Mesenchymal stem cell (in vitro differentiated cells and primary cell): ENCODE data around the gene AIM2.
A peak's percentile ranks its signal among the peaks of the same experiment; 100 is the strongest.

Source experiments
- DNase-seq: peaks from one replicate; pipeline ENCODE4 v3.0.0-alpha.2; 2013
- H2AFZ ChIP-seq: one replicate; pipeline ENCODE4 v1.6.1; 2013; ENCODE audit warnings: low read depth, mild to moderate bottlenecking, control low read depth, inconsistent platforms, low read length, moderate library complexity
- H2AK5ac ChIP-seq: 2 replicates; pipeline ENCODE4 v1.6.1; 2013; ENCODE audit warnings: low read length, moderate library complexity, mild to moderate bottlenecking, inconsistent platforms; ENCODE audit not compliant: severe bottlenecking
- H2BK120ac ChIP-seq: one replicate; pipeline ENCODE4 v1.6.1; 2013; ENCODE audit warnings: low read depth, mild to moderate bottlenecking, inconsistent platforms, low read length, moderate library complexity
- H2BK12ac ChIP-seq, 2 experiments: one replicate each; pipeline ENCODE4 v1.6.1; 2013; ENCODE audit warnings: inconsistent platforms in 2 of 2, low read length in 2 of 2, mild to moderate bottlenecking in 2 of 2, moderate library complexity in 2 of 2, control low read depth in 1 of 2
- H2BK15ac ChIP-seq: one replicate; pipeline ENCODE4 v1.6.1; 2013; ENCODE audit warnings: mild to moderate bottlenecking, low read depth, inconsistent platforms; ENCODE audit not compliant: poor library complexity, severe bottlenecking
- H2BK5ac ChIP-seq: 2 replicates; pipeline ENCODE4 v1.6.1; 2013; ENCODE audit warnings: low read depth, mild to moderate bottlenecking, low read length, control low read depth, inconsistent platforms; ENCODE audit not compliant: poor library complexity, severe bottlenecking
- H3K14ac ChIP-seq, 2 experiments: one replicate each; pipeline ENCODE4 v1.6.1; 2013; ENCODE audit warnings: inconsistent platforms in 2 of 2, low read length in 2 of 2, control low read depth in 1 of 2, mild to moderate bottlenecking in 1 of 2, moderate library complexity in 1 of 2
- H3K18ac ChIP-seq, 2 experiments: one replicate each; pipeline ENCODE4 v1.6.1; 2013; ENCODE audit warnings: inconsistent platforms in 2 of 2, low read length in 2 of 2, control low read depth in 1 of 2, low read depth in 1 of 2, mild to moderate bottlenecking in 1 of 2
- H3K23ac ChIP-seq, 2 experiments: one replicate each; pipeline ENCODE4 v1.6.1; 2013; ENCODE audit warnings: inconsistent platforms in 2 of 2, low read length in 2 of 2, mild to moderate bottlenecking in 2 of 2, moderate library complexity in 2 of 2, control low read depth in 1 of 2
- H3K27ac ChIP-seq: 2 replicates; pipeline ENCODE4 v1.5.1; 2013; ENCODE audit warnings: mild to moderate bottlenecking, moderate library complexity, low read length, control low read depth, inconsistent platforms; ENCODE audit not compliant: poor library complexity, severe bottlenecking
- H3K27me3 ChIP-seq, 2 experiments: 2 replicates each; pipeline versions ENCODE4 v1.6.1 to v1.7.0; 2013; ENCODE audit warnings: low read length in 2 of 2, mild to moderate bottlenecking in 2 of 2, moderate library complexity in 2 of 2, control low read depth in 1 of 2, inconsistent platforms in 1 of 2; ENCODE audit not compliant: control insufficient read depth in 1 of 2, insufficient read depth in 1 of 2
- H3K36me3 ChIP-seq, 2 experiments: 2 replicates each; pipeline versions ENCODE4 v1.6.1 to v1.7.0; 2013; ENCODE audit warnings: low read length in 2 of 2, control low read depth in 1 of 2, inconsistent platforms in 1 of 2, low read depth in 1 of 2, mild to moderate bottlenecking in 1 of 2; ENCODE audit not compliant: insufficient read depth in 2 of 2, control insufficient read depth in 1 of 2
- H3K4ac ChIP-seq, 2 experiments: one replicate each; pipeline ENCODE4 v1.6.1; 2013; ENCODE audit warnings: inconsistent platforms in 2 of 2, low read length in 2 of 2, mild to moderate bottlenecking in 2 of 2, moderate library complexity in 2 of 2, control low read depth in 1 of 2, low read depth in 1 of 2
- H3K4me1 ChIP-seq: 2 replicates; pipeline ENCODE4 v1.6.1; 2013; ENCODE audit warnings: low read depth, low read length, control low read depth; ENCODE audit not compliant: control insufficient read depth, insufficient read depth
- H3K4me2 ChIP-seq: 2 replicates; pipeline ENCODE4 v1.6.1; 2013; ENCODE audit warnings: low read length, mild to moderate bottlenecking, inconsistent platforms; ENCODE audit not compliant: poor library complexity, severe bottlenecking
- H3K4me3 ChIP-seq, 2 experiments: 2 replicates each; pipeline versions ENCODE4 v1.5.1 to v1.7.0; 2013; ENCODE audit warnings: low read length in 2 of 2, mild to moderate bottlenecking in 2 of 2, control low read depth in 1 of 2, low read depth in 1 of 2; ENCODE audit not compliant: insufficient read depth in 1 of 2
- H3K79me1 ChIP-seq: replicated peaks from 2 replicates; pipeline ENCODE4 v1.6.1; 2013; ENCODE audit warnings: mild to moderate bottlenecking, control low read depth, low read length, inconsistent platforms; ENCODE audit not compliant: poor library complexity, severe bottlenecking
- H3K9ac ChIP-seq: 2 replicates; pipeline ENCODE4 v1.7.0; 2013; ENCODE audit warnings: mild to moderate bottlenecking, low read length, moderate library complexity
- H3K9me3 ChIP-seq: 2 replicates; pipeline ENCODE4 v1.7.0; 2013; ENCODE audit warnings: mild to moderate bottlenecking, low read length; ENCODE audit not compliant: control insufficient read depth
- H4K8ac ChIP-seq: one replicate; pipeline ENCODE4 v1.6.1; 2013; ENCODE audit warnings: inconsistent platforms, mild to moderate bottlenecking, low read length, moderate library complexity
- H4K91ac ChIP-seq: one replicate; pipeline ENCODE4 v1.6.1; 2013; ENCODE audit warnings: mild to moderate bottlenecking, low read length, inconsistent platforms
- WGBS: methylation state at CpG from one replicate; pipeline ENCODE4 v1.1.7; 2013; ENCODE audit warnings: mixed read lengths; 5-methylcytosine and 5-hydroxymethylcytosine counted together

Gene AIM2

DNA sequence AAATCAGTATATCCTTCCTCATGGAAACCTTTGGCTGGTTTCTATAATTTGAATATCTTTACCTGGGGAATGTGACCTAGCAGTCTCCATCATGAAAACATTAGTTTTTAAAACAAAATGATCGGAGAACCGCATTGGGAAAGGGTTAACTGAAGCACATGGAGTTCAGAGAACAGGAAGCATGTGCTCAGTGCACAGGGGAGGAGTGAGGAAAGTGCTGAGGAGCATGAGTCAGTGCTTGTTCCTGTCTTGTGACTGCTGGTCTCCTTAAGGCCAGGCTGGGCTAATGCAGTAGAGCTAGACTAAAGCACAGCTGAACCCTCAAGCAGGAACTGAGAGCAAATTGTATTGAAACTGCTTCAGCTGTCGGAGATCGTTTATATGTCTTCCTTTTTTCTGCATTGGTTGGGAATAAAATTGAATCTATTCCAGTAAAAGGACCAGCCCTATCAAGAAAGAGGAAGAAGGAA lies 61.1 kb downstream of the AIM2 start:
- Histone ChIP-seq H3K4me2 (no peak overlapping the region), H3K14ac (peak overlapping the region in 1 of 2 experiments; percentile 93), H3K23ac (no peak overlapping the region), H3K4me1 (peaks cover 7% of the 10 kb centered on the region), H2BK5ac (no peak overlapping the region), H2BK120ac (no peak overlapping the region), H3K27me3 (no peaks in the 10 kb centered on the region), H3K4me3 (peak overlapping the region in 1 of 2 experiments; percentile 86), H3K18ac (peak overlapping the region; percentile 47 to 67), H2AK5ac (no peak overlapping the region), H3K9ac (peak overlapping the region; percentile 89), H4K91ac (peak overlapping the region; percentile 28), H3K9me3 (no peaks in the 10 kb centered on the region), H4K8ac (no peak overlapping the region), H3K79me1 (peaks cover 17% of the 10 kb centered on the region), H3K27ac (peak overlapping the region; percentile 55), H3K36me3 (peaks cover 5 to 90% of the 10 kb centered on the region in 2 experiments), H2BK12ac (no peak overlapping the region), H2BK15ac (no peak overlapping the region), H3K4ac (peak overlapping the region in 1 of 2 experiments; percentile 92), H2AFZ (no peak overlapping the region)
- DNase-seq: peak; percentile 93
- WGBS: 39% methylated on average over 4 of the region's 4 CpGs

DNA sequence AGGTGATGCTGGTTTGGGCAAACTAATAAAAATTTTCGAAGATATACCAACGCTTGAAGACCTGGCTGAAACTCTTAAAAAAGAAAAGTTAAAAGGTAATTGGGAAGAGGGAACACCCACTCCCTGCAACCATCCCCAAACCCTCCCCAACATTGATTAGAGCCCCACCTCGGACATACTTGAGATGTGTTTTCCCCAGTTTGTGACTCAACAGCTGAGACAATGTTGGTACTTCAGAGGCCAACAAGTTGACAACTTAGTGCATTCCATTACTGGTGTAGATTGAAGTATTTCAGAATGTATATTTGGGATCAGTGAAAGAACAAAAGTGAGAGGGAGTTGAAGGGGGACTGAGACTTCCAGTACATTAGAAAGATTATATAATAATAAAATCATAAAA lies 61.7 kb downstream of the AIM2 start:
- no peak overlapping the region for H3K27ac ChIP-seq
- no peak overlapping the region for H2BK5ac ChIP-seq
- H4K8ac ChIP-seq: no peak overlapping the region
- H2BK120ac ChIP-seq: no peak overlapping the region
- H3K4me1 ChIP-seq: peaks cover 7% of the 10 kb centered on the region
- no peak overlapping the region for H2BK15ac ChIP-seq
- H3K9ac ChIP-seq: peak overlapping the region; percentile 89
- no peaks in the 10 kb centered on the region for H3K9me3 ChIP-seq
- no peak overlapping the region for H3K14ac ChIP-seq
- peak overlapping the region in 1 of 2 experiments; percentile 15 for H2BK12ac ChIP-seq
- 78% methylated on average over 2 of the region's 3 CpGs for WGBS
- peaks cover 5 to 84% of the 10 kb centered on the region in 2 experiments for H3K36me3 ChIP-seq
- H3K4ac ChIP-seq: peak overlapping the region in 1 of 2 experiments; percentile 11
- H3K18ac ChIP-seq: no peak overlapping the region
- no peak overlapping the region for H2AK5ac ChIP-seq
- H3K4me3 ChIP-seq: peak overlapping the region in 1 of 2 experiments; percentile 86
- H3K79me1 ChIP-seq: peaks cover 17% of the 10 kb centered on the region
- H2AFZ ChIP-seq: no peak overlapping the region
- no peak overlapping the region for H4K91ac ChIP-seq
- DNase-seq: no peak
- H3K27me3 ChIP-seq: no peaks in the 10 kb centered on the region
- H3K23ac ChIP-seq: no peak overlapping the region
- no peak overlapping the region for H3K4me2 ChIP-seq

- H3K23ac ChIP-seq: no peak overlapping the region
- no peak overlapping the region for H3K27ac ChIP-seq
- H3K27me3 ChIP-seq: no peaks in the 10 kb centered on the region
- H4K8ac ChIP-seq: no peak overlapping the region
- WGBS: 89% methylated on average over 3 of the region's 3 CpGs
- no peak overlapping the region for H3K18ac ChIP-seq
- no peak overlapping the region for H3K4ac ChIP-seq
- H2BK12ac ChIP-seq: no peak overlapping the region
- H3K14ac ChIP-seq: no peak overlapping the region
- peaks cover 7% of the 10 kb centered on the region for H3K4me1 ChIP-seq
- H3K9ac ChIP-seq: peak overlapping the region; percentile 89
- no peak overlapping the region for H2BK5ac ChIP-seq
- no peak overlapping the region for H2AFZ ChIP-seq
- peaks cover 5 to 78% of the 10 kb centered on the region in 2 experiments for H3K36me3 ChIP-seq
- H3K9me3 ChIP-seq: no peaks in the 10 kb centered on the region
- H2BK120ac ChIP-seq: no peak overlapping the region
- no peak overlapping the region for H4K91ac ChIP-seq
- no peak overlapping the region for H3K4me2 ChIP-seq
- no peak for DNase-seq
- peak overlapping the region in 1 of 2 experiments; percentile 86 for H3K4me3 ChIP-seq
- no peak overlapping the region for H2BK15ac ChIP-seq
- H2AK5ac ChIP-seq: peak overlapping the region; percentile 81
- H3K79me1 ChIP-seq: peaks cover 16% of the 10 kb centered on the region
These were observed 62.5 kb downstream of the AIM2 start for GRCh38 chr1:159014003-159014571.

- H3K18ac ChIP-seq: peak overlapping the region; percentile 24 to 62
- no peak overlapping the region for H2BK5ac ChIP-seq
- peaks cover 16% of the 10 kb centered on the region for H3K79me1 ChIP-seq
- no peaks in the 10 kb centered on the region for H3K27me3 ChIP-seq
- no peak overlapping the region for H3K27ac ChIP-seq
- H4K8ac ChIP-seq: no peak overlapping the region
- peak; percentile 54 for DNase-seq
- H3K4me2 ChIP-seq: peak overlapping the region; percentile 74
- peaks cover 5 to 62% of the 10 kb centered on the region in 2 experiments for H3K36me3 ChIP-seq
- no peak overlapping the region for H2BK120ac ChIP-seq
- no peak overlapping the region for H2BK12ac ChIP-seq
- no peaks in the 10 kb centered on the region for H3K9me3 ChIP-seq
- H3K4me3 ChIP-seq: peak overlapping the region in 1 of 2 experiments; percentile 86
- no peak overlapping the region for H3K23ac ChIP-seq
- H3K9ac ChIP-seq: peak overlapping the region; percentile 99
- no peak overlapping the region for H3K14ac ChIP-seq
- 68% methylated on average over 3 of the region's 6 CpGs for WGBS
- H2AK5ac ChIP-seq: no peak overlapping the region
- no peak overlapping the region for H3K4ac ChIP-seq
- H4K91ac ChIP-seq: no peak overlapping the region
- H2AFZ ChIP-seq: no peak overlapping the region
- H3K4me1 ChIP-seq: peaks cover 8% of the 10 kb centered on the region
- no peak overlapping the region for H2BK15ac ChIP-seq
These were observed 64.1 kb downstream of the AIM2 start for GRCh38 chr1:159012495-159012894.
